Smooth muscle cell of the brain vasculature (primary cell): Measurements from ENCODE around the gene IFT88.
A peak's percentile ranks its signal among the peaks of the same experiment; 100 is the strongest.

Source experiments
- DNase-seq: peaks from one replicate; pipeline ENCODE4 v3.0.0-alpha.2; 2012; ENCODE audit warnings: low read depth, low spot score

IFT88 gene

DNA sequence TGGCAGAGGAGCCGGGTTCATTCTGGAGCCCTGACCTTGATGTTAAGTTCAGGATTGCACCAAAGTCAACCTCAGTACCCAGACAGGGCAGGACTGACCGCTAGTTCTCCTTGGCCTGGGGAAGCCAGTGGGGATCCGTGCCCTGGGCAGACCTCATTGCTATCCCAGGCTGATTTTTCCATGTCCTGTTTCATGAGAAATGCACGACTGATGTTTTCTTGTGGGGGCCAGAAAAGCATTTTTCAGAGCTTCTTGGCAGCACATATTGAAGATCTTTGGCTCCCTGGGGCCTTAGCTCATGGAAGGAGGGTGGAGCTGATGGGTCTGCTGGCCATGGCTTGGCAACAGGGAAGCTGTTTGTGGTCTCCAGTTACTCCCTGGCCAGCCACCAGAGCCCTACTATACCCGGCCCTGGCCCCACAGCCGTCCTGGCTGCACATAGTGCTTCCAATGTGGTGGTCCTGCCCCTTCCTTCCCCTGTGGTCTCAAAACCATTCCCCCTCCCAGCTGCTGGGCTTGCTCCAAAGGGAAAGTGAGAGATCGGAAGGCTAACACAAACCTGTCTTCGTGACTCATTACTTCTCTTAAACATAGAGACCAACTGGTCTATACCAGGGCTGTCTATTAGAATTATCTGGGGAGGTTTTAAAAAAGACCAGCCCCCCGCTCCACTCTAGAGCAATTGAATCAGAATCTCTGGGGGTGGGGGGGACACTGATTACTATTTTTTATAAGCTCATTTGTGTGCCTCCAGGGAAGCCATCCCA is 147.8 kb downstream of the IFT88 start:
- DNase-seq = peak; percentile 87

DNA sequence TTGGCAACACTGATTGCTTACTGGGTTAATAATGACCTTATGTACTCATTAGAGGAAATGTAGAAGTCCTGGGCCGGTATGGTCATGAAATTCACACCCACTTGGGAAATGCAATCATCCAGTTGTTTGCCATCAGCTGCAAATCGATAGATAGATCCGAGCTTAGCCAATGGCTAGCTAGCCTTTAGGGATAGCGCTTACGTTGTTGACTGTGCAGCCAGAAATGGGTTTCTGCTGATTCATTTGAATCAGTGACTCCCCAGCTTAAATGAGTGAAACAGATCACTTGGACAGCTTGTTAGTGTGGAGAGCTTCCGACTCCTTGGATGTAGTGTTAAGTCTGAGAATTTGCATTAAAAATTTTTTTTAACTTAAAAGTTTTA is 148.4 kb downstream of the IFT88 start:
- no peak for DNase-seq

DNA sequence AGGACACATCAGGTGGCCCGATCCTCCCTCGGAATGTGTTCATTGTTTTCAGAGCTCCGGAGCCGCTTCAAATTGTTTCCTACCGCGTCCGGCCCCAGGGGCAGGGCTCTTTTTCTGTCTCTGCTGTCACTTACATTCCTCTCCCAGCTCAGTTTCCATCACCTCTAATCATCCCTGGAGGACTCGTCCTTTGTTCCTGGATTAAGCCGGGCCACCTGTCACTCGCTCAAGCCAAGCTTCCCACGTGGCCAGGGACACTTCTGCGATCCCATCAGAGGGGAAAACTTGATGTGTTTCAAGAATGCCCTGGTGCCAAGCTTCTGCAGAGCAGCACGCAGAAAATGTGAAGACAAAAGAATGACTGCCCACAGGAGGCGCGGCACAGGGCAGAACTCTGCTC is 150.0 kb downstream of the IFT88 start:
- DNase-seq = no peak

DNA sequence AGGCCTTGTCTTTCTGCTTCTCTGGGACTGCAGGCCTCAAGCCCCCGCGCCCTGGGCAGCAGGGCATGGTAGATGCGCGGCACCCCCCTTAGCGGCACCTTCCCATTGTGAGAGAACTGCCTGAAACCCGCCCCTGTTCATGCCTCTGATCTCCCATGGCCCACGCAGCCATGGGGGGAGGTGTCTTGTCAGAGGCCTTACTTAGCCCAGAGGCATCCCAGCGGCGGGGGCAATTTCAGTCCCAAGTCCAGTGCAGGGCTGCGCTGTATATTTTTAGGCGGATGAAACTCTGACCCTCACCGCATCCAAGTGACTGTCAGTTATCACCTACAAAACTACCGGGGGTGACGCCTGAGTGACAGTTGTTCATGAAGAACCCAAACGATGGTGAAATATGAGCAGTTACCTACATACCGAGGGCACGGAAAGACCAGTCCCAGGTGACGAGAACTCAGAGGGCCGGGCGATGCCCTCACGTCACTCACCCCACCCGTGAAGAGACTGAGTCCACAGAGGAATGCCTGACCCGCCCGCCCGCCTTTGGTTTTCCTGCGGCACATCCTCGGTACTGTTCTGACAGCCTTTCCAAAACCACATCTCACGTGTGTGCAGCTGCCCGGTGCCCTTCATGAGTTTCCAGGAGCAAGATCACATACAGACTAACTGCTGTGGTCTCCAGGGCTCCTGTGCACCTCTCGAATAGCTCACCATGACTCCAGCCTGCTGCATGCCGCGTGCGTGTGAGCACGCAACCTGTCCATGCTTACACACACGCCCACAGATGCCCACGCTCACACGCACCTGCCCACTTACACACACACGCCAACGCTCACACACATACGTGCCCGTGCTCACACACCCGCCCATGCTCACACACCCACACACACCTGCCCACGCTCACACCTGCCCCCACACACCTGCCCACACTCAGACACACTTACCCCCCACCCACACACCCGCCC is 150.9 kb downstream of the IFT88 start:
- no peak for DNase-seq

GRCh38 chr13:20718958-20719566 is 152.1 kb downstream of the IFT88 start:
- DNase-seq = no peak

DNA sequence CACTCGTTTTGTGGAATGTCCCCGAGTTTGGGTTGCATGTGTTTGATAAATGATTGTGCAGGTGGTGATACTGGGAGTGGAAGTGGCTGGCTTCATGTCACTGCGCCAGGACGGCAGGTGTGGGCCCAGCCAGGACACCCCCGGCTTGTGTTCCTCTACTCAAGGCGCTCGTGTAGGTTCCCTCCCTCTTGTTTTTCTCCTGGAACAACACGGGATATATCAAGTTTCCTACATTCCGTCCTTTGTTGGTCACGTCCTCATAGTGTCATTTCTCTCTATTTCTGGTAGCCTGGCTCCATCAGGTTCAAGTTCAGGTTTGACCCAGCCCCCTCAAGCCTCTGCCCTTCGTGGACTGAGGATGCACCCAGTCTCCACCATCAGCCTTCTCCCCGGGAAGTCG is 152.8 kb downstream of the IFT88 start:
- DNase-seq = no peak

GRCh38 chr13:20720499-20720898 is 153.5 kb downstream of the IFT88 start:
- no peak for DNase-seq

DNA sequence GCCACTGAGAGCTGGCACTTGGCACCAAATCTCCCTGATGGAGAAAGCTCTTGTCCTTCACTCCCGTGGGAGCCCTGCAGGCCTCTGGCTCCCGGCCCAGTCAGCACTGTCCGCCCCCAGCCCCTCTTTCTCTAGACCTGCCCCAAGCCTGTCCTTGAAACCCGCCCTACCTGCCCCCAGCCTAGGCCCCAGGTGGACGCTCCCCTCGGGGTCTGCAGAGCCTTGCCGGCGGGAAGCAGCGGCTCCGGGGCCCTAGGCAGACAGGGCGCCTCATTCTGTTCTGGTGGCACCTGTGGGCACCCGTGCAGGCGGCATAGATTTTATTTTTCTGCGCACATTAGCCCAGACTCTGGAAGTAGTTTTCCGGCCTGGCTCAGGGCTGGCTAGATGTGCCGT is 154.1 kb downstream of the IFT88 start:
- no peak for DNase-seq

- no peak for DNase-seq
Measured at GRCh38 chr13:20721454-20722357, 154.7 kb downstream of the IFT88 start.

DNA sequence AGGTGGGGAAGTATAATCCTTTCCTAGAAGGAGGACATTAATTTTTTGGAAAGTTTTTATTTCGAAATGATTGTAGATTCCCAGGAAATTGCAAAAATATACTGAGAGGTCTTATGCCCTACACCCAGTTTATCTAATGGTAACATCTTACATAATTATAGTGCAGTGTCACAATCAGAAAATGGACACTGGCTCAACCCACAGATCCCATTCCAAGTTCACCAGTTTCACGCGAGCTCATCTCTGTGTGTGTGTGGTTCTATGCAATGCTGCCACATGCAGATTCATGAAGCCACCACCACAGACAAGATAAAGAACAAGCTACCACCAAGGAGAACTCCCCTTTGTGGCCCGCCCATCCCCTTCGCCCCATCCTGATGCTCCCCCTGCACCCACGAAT is 160.9 kb downstream of the IFT88 start:
- DNase-seq = no peak

DNA sequence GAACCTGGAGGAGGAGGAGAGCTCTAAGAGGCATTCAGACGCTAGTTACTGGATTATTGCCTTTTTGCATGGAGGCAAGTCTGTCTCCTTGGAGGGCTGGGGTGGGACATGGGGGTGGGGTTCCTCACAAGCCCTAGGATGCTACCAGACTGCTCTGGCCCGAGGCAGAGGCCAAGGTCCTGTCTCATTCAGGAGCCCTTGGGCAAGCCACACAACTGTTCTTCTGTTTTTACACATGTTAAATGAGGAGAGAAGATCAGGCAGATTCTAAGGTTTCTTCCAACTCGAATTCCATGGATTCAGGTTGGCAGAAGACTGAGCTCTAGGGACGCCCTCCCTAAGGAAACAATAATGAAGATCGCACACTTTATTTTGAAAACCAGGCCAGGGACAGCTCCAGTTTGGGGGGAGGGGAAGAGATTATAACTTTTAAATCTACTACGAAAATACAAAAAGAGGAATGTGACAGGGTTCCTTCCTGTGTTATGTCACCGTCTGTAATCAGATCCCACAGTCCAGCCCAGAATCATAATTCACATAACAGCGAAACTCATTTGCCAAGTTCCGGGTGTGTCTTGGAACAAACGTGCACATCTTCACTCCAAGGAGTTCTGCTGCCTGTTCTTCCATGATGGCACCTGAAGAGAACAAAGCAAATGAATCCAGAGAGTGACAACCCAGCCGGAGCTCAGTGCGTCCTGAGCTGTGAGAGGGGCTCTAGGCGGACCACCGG is 161.8 kb downstream of the IFT88 start:
- no peak for DNase-seq

GRCh38 chr13:20729633-20730585 is 163.0 kb downstream of the IFT88 start:
- DNase-seq = no peak

DNA sequence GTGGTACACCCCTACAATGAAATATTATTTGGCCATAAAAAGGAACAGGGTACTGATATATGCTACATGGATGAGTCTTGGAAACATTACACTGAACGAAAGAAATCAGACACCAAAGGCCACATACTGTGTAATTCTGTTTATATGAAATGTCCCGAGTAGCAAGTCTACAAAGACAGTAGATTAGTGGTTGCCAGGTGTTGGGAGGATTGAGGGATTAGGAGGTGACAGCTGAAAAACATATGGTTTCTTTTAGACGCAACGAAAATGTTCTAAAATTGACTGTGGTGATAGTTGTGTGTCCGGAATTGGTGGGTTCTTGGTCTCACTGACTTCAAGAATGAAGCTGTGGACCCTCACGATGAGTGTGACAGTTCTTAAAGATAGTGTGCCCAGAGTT is 171.7 kb downstream of the IFT88 start:
- no peak for DNase-seq

DNA sequence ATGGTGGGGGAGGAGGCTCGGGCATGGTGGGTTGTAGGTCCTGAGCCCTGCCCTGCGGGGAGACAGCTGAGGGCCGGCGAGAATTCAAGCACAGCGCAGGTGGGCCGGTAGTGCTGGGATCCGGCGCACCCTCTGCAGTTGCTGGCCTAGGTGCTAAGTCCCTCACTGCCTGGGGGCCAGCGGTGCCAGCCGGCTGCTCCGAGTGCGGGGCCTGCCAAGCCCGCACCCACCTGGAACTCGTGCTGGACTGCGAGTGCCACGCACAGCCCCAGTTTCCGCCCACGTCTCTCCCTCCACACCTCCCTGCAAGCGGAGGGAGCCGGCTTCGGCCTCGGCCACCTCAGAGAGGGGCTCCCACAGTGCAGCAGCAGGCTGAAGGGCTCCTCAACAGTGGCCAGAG is 173.1 kb downstream of the IFT88 start:
- DNase-seq = no peak
